GM10266 (cell line): ENCODE data around the gene DSCAM.

Source experiments
- DNase-seq: peaks from one replicate; pipeline ENCODE4 v3.0.0; 2012; ENCODE audit errors: extremely low spot score
- CTCF ChIP-seq: IDR thresholded peaks from 2 replicates; pipeline ENCODE4 v1.5.1; 2012; ENCODE audit warnings: mild to moderate bottlenecking, low read depth; ENCODE audit not compliant: control insufficient read depth, insufficient read depth; ENCODE audit errors: missing control alignments

Gene DSCAM

GRCh38 chr21:40002978-40003377, 844.0 kb downstream of the DSCAM start:
- TF ChIP-seq CTCF, result no peak

GRCh38 chr21:39984286-39984991, 862.5 kb downstream of the DSCAM start:
- no peak for DNase-seq
- no peak for TF ChIP-seq CTCF

More at GRCh38 chr21:40002978-40003377, 844.0 kb downstream of the DSCAM start:
- no peak for DNase-seq

GRCh38 chr21:39980241-39980820, 866.6 kb downstream of the DSCAM start:
- no peak for DNase-seq
- TF ChIP-seq CTCF, result no peak

- TF ChIP-seq CTCF, result no peak
Observed at GRCh38 chr21:39979321-39979720, 867.6 kb downstream of the DSCAM start.

GRCh38 chr21:39976800-39977199, 870.2 kb downstream of the DSCAM start:
- no peak for DNase-seq
- no peak for TF ChIP-seq CTCF

More at GRCh38 chr21:39979321-39979720, 867.6 kb downstream of the DSCAM start:
- DNase-seq, result no peak

- no peak for TF ChIP-seq CTCF
- DNase-seq, result no peak
Observed at GRCh38 chr21:39972976-39973770, 873.8 kb downstream of the DSCAM start.
